Measurements from ENCODE around the gene COCH. TPM values are rescaled to one million over a fixed set of nuclear protein-coding genes. Genes with fewer than 3 reads are reported as not detected.

The COCH gene
- total and polyA plus RNA-seq, 2 experiments from 2014 or later: 12.9 to 20.6 TPM

DNA sequence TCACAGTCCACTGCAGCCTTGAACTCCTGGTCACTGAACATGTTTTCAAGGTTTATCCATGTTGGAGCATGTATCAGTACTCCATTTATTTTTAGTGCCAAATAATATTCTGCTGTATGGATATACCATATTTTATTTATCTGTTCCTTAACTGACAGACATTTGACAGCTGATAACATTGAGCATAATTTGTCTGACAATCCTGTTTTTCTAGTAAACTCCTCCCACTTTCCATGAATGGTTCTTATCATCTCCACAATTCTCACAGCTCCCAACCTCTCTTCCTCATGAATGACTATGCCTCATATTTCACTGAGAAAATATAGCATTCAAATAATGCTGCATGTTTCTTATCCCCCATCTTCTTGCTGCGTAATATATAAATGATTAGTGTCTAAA is 33.3 kb downstream of the COCH start:
- DNase-seq (ENCODE audit: low spot score): no peak
- ATAC-seq: no peak
- no peak overlapping the region for H2AFZ ChIP-seq

More for the DNA sequence above, 33.3 kb downstream of the COCH start:
- peaks cover 30% of the 10 kb centered on the region for H3K36me3 Mint-ChIP-seq (ENCODE audit: low read depth)
- Histone ChIP-seq H3K4me3 (no peak overlapping the region), H3K79me2 (replicated peaks; ENCODE audit: insufficient read depth) (no peaks in the 10 kb centered on the region), H3K9me2 (ENCODE audit: insufficient read depth) (no peaks in the 10 kb centered on the region), H4K20me1 (replicated peaks; ENCODE audit: insufficient read depth) (no peaks in the 10 kb centered on the region), H3K4me2 (no peak overlapping the region), H3K27me3 (ENCODE audit: insufficient read depth) (no peaks in the 10 kb centered on the region), H3K27ac (ENCODE audit: low read depth) (no peak overlapping the region), H3F3A (replicated peaks; ENCODE audit: low read depth) (no peaks in the 10 kb centered on the region), H3K36me3 (ENCODE audit: insufficient read depth) (peaks cover 9% of the 10 kb centered on the region), H3K4me1 (ENCODE audit: insufficient read depth) (no peaks in the 10 kb centered on the region)
- H3K27ac Mint-ChIP-seq: no peak overlapping the region
- no peaks in the 10 kb centered on the region for H3K9me3 Mint-ChIP-seq
- H3K27me3 Mint-ChIP-seq (ENCODE audit: insufficient read depth, low read depth, poor library complexity): no peaks in the 10 kb centered on the region
- H3K4me3 Mint-ChIP-seq: no peak overlapping the region
- TF ChIP-seq EZH2phosphoT487 (IDR thresholded peaks at IDR 0.05; ENCODE audit: unreplicated experiment) (no peak), ZNF331 (CRISPR knock-in tag; IDR thresholded peaks at IDR 0.05; ENCODE audit: low read depth) (no peak), EZH2 (IDR thresholded peaks at IDR 0.05; ENCODE audit: low read depth, unreplicated experiment) (no peak), CREB1 (CRISPR knock-in tag; IDR thresholded peaks at IDR 0.05; ENCODE audit: low read depth) (no peak), POLR2AphosphoS5 (IDR thresholded peaks at IDR 0.05; ENCODE audit: low read depth) (no peak)
- TF ChIP-seq, protein P1, sequence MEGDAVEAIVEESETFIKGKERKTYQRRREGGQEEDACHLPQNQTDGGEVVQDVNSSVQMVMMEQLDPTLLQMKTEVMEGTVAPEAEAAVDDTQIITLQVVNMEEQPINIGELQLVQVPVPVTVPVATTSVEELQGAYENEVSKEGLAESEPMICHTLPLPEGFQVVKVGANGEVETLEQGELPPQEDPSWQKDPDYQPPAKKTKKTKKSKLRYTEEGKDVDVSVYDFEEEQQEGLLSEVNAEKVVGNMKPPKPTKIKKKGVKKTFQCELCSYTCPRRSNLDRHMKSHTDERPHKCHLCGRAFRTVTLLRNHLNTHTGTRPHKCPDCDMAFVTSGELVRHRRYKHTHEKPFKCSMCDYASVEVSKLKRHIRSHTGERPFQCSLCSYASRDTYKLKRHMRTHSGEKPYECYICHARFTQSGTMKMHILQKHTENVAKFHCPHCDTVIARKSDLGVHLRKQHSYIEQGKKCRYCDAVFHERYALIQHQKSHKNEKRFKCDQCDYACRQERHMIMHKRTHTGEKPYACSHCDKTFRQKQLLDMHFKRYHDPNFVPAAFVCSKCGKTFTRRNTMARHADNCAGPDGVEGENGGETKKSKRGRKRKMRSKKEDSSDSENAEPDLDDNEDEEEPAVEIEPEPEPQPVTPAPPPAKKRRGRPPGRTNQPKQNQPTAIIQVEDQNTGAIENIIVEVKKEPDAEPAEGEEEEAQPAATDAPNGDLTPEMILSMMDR (conservative IDR thresholded peaks at IDR 0.05; ENCODE audit: low read depth in 2 of 2): no peak
- TF ChIP-seq, protein P2, sequence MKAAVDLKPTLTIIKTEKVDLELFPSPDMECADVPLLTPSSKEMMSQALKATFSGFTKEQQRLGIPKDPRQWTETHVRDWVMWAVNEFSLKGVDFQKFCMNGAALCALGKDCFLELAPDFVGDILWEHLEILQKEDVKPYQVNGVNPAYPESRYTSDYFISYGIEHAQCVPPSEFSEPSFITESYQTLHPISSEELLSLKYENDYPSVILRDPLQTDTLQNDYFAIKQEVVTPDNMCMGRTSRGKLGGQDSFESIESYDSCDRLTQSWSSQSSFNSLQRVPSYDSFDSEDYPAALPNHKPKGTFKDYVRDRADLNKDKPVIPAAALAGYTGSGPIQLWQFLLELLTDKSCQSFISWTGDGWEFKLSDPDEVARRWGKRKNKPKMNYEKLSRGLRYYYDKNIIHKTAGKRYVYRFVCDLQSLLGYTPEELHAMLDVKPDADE (IDR thresholded peaks at IDR 0.05): no peak
- TF ChIP-seq, protein P3, sequence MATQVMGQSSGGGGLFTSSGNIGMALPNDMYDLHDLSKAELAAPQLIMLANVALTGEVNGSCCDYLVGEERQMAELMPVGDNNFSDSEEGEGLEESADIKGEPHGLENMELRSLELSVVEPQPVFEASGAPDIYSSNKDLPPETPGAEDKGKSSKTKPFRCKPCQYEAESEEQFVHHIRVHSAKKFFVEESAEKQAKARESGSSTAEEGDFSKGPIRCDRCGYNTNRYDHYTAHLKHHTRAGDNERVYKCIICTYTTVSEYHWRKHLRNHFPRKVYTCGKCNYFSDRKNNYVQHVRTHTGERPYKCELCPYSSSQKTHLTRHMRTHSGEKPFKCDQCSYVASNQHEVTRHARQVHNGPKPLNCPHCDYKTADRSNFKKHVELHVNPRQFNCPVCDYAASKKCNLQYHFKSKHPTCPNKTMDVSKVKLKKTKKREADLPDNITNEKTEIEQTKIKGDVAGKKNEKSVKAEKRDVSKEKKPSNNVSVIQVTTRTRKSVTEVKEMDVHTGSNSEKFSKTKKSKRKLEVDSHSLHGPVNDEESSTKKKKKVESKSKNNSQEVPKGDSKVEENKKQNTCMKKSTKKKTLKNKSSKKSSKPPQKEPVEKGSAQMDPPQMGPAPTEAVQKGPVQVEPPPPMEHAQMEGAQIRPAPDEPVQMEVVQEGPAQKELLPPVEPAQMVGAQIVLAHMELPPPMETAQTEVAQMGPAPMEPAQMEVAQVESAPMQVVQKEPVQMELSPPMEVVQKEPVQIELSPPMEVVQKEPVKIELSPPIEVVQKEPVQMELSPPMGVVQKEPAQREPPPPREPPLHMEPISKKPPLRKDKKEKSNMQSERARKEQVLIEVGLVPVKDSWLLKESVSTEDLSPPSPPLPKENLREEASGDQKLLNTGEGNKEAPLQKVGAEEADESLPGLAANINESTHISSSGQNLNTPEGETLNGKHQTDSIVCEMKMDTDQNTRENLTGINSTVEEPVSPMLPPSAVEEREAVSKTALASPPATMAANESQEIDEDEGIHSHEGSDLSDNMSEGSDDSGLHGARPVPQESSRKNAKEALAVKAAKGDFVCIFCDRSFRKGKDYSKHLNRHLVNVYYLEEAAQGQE (IDR thresholded peaks at IDR 0.05; ENCODE audit: unreplicated experiment): no peak
- no peaks in the 10 kb centered on the region for H3K4me1 Mint-ChIP-seq

Measured in GM23338 (cell line).